ENCODE data around the gene KCNIP3. TPM values are rescaled to one million over a fixed set of nuclear protein-coding genes. Genes with fewer than 3 reads are reported as not detected.

KCNIP3 gene
- total RNA-seq, 1 experiment from 2014 or later = 4.5 TPM

GRCh38 chr2:95374451-95374920 is 77.3 kb downstream of the KCNIP3 start:
- CTCF ChIA-PET = no interaction called here
- H3K79me2 ChIP-seq (ENCODE audit: low read depth) = no peaks in the 10 kb centered on the region
- no peak overlapping the region for H3K27ac ChIP-seq
- DNase-seq = no peak
- no peaks in the 10 kb centered on the region for H3F3A ChIP-seq (ENCODE audit: insufficient read depth, low read depth)
- no peaks in the 10 kb centered on the region for H3K4me1 ChIP-seq (replicated peaks; ENCODE audit: insufficient read depth)
- no peak for TF ChIP-seq EZH2 (IDR thresholded peaks at IDR 0.05; ENCODE audit: low read depth)
- TF ChIP-seq CTCF (conservative IDR thresholded peaks at IDR 0.05) = no peak
- no peaks in the 10 kb centered on the region for H3K9me2 ChIP-seq (ENCODE audit: insufficient read depth)
- no peaks in the 10 kb centered on the region for H4K20me1 ChIP-seq (ENCODE audit: insufficient read depth)
- intact Hi-C loops (cut with micrococcal nuclease; ENCODE audit: unreplicated experiment) = no loop called here
- H3K36me3 ChIP-seq (ENCODE audit: low read depth) = no peaks in the 10 kb centered on the region
- POLR2A ChIA-PET (ENCODE audit: unreplicated experiment) = no interaction called here
- BruUV-seq (replicated peaks) = no TSS peak
- H3K27me3 ChIP-seq (ENCODE audit: insufficient read depth, low read depth) = peaks cover 77% of the 10 kb centered on the region
- no peak overlapping the region for H2AFZ ChIP-seq
- no peak overlapping the region for H3K4me3 ChIP-seq
- no peaks in the 10 kb centered on the region for H3K9me3 ChIP-seq (ENCODE audit: insufficient read depth, low read depth)
- no peak overlapping the region for H3K4me2 ChIP-seq

DNA sequence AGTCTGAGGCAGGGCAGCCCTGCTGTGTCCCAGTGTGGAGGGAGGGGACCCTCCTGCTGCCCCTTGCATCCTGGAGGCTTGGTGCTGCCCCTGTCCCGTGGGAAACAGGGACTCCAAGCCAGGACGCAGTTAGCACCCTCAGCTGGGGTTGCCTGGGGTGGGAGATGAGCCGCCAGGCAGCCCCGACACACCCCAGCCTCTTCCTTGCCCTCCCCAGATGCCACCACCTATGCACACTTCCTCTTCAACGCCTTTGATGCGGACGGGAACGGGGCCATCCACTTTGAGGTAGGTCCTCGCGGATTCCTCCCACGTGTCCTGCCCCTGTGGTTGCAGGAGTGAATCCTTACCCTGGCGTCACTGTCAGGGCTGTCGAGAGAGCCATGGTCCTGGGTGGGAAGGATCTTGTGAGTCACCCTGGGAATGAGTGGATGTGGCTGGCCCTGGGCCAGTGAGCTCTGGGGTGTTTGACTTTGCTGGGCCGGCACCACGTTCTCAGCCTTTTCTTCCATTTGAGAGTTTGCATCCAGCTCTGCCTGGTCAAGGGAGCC is 77.8 kb downstream of the KCNIP3 start:
- no peak for DNase-seq
- TF ChIP-seq CTCF (conservative IDR thresholded peaks at IDR 0.05) (no peak), EZH2 (IDR thresholded peaks at IDR 0.05; ENCODE audit: low read depth) (no peak)
- no peak overlapping the region for H2AFZ ChIP-seq
- no peak overlapping the region for H3K27ac ChIP-seq
- no TSS peak for BruUV-seq (replicated peaks)
- H3K27me3 ChIP-seq (ENCODE audit: insufficient read depth, low read depth) = peaks cover 77% of the 10 kb centered on the region
- no peaks in the 10 kb centered on the region for H3K4me1 ChIP-seq (replicated peaks; ENCODE audit: insufficient read depth)
- ChIA-PET POLR2A (ENCODE audit: unreplicated experiment) (no interaction called here), CTCF (no interaction called here)
- H3K9me3 ChIP-seq (ENCODE audit: insufficient read depth, low read depth) = no peaks in the 10 kb centered on the region
- no peak overlapping the region for H3K4me2 ChIP-seq
- no peaks in the 10 kb centered on the region for H3F3A ChIP-seq (ENCODE audit: insufficient read depth, low read depth)
- intact Hi-C loops (cut with micrococcal nuclease; ENCODE audit: unreplicated experiment) = no loop called here
- H3K4me3 ChIP-seq = no peak overlapping the region
- H3K79me2 ChIP-seq (ENCODE audit: low read depth) = no peaks in the 10 kb centered on the region
- no peaks in the 10 kb centered on the region for H3K9me2 ChIP-seq (ENCODE audit: insufficient read depth)
- H3K36me3 ChIP-seq (ENCODE audit: low read depth) = no peaks in the 10 kb centered on the region
- H4K20me1 ChIP-seq (ENCODE audit: insufficient read depth) = no peaks in the 10 kb centered on the region

DNA sequence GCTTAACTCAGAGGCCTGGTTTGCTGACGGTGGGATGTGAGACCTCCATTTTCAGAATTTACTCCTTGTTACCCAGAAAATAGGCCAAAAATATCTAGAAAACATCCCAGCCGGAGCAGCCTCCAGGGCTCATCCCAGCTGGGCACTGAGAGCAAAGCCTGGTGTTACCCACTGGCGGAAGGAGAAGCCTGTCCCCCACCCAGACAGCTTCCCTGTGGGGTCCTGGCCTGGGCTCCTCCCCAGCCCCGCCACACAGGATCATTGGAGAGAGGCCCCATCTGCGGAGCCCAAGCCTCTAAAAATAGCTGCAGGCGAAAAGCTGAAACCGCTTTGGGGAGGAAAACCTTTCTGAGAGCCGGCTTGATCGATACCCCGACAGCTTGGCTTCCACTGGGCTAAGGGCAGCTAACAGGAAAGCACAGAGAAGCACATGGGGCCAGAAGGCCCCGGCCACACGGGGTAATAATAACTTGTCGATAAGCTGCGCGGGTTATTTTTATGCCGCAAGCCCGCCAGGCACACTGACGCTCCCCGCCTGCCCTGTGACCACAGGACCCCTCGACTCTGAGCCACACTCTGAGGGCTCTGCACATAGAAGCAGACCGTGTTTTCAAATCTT is 78.5 kb downstream of the KCNIP3 start:
- no peak overlapping the region for H3K4me3 ChIP-seq
- no peak overlapping the region for H3K27ac ChIP-seq
- no peaks in the 10 kb centered on the region for H3F3A ChIP-seq (ENCODE audit: insufficient read depth, low read depth)
- no peaks in the 10 kb centered on the region for H3K79me2 ChIP-seq (ENCODE audit: low read depth)
- H4K20me1 ChIP-seq (ENCODE audit: insufficient read depth) = no peaks in the 10 kb centered on the region
- TF ChIP-seq EZH2 (IDR thresholded peaks at IDR 0.05; ENCODE audit: low read depth) = no peak
- TF ChIP-seq CTCF (conservative IDR thresholded peaks at IDR 0.05) = no peak
- intact Hi-C loops (cut with micrococcal nuclease; ENCODE audit: unreplicated experiment) = no loop called here
- ChIA-PET POLR2A (ENCODE audit: unreplicated experiment) (no interaction called here), CTCF (no interaction called here)
- BruUV-seq (replicated peaks) = no TSS peak
- no peak overlapping the region for H3K4me2 ChIP-seq
- no peaks in the 10 kb centered on the region for H3K4me1 ChIP-seq (replicated peaks; ENCODE audit: insufficient read depth)
- H3K36me3 ChIP-seq (ENCODE audit: low read depth) = no peaks in the 10 kb centered on the region
- no peak overlapping the region for H2AFZ ChIP-seq
- DNase-seq = no peak
- H3K27me3 ChIP-seq (ENCODE audit: insufficient read depth, low read depth) = peaks cover 80% of the 10 kb centered on the region
- H3K9me3 ChIP-seq (ENCODE audit: insufficient read depth, low read depth) = no peaks in the 10 kb centered on the region
- no peaks in the 10 kb centered on the region for H3K9me2 ChIP-seq (ENCODE audit: insufficient read depth)
